H9 (cell line): ENCODE results near the gene PCDHA1. TPM values are rescaled to one million over a fixed set of nuclear protein-coding genes. Genes with fewer than 3 reads are reported as not detected.
A peak's percentile ranks its signal among the peaks of the same experiment; 100 is the strongest.

Experiments
- DNase-seq: peaks from one replicate; pipeline ENCODE4 v3.0.0-alpha.2; 2017
- H2AFZ ChIP-seq: one replicate; pipeline ENCODE4 v1.6.1; 2013; ENCODE audit warnings: mild to moderate bottlenecking, low read length, control low read depth, moderate library complexity
- H2AK5ac ChIP-seq: 2 replicates; pipeline ENCODE4 v1.6.1; 2013; ENCODE audit warnings: low read length, control low read depth, mixed read lengths; ENCODE audit not compliant: insufficient read length
- H2BK120ac ChIP-seq: one replicate; pipeline ENCODE4 v1.6.1; 2013; ENCODE audit warnings: low read depth, mild to moderate bottlenecking, low read length, control low read depth, inconsistent platforms; ENCODE audit not compliant: poor library complexity, severe bottlenecking
- H2BK12ac ChIP-seq: 2 replicates; pipeline ENCODE4 v1.6.1; 2013; ENCODE audit warnings: low read length, control low read depth, mixed read lengths, low read depth; ENCODE audit not compliant: insufficient read length
- H2BK15ac ChIP-seq: 2 replicates; pipeline ENCODE4 v1.6.1; 2013; ENCODE audit warnings: low read depth, low read length, control low read depth
- H2BK20ac ChIP-seq: one replicate; pipeline ENCODE4 v1.6.1; 2013; ENCODE audit warnings: low read depth, mild to moderate bottlenecking, low read length, control low read depth, inconsistent platforms; ENCODE audit not compliant: poor library complexity, severe bottlenecking
- H2BK5ac ChIP-seq: 2 replicates; pipeline ENCODE4 v1.6.1; 2013; ENCODE audit warnings: low read length, control low read depth, mixed read lengths; ENCODE audit not compliant: insufficient read length
- H3K14ac ChIP-seq: 2 replicates; pipeline ENCODE4 v1.6.1; 2013; ENCODE audit warnings: low read length, control low read depth; ENCODE audit not compliant: insufficient read depth
- H3K18ac ChIP-seq: 2 replicates; pipeline ENCODE4 v1.6.1; 2013; ENCODE audit warnings: low read depth, mild to moderate bottlenecking, mixed read lengths, low read length, control low read depth; ENCODE audit not compliant: insufficient read length
- H3K23ac ChIP-seq: 2 replicates; pipeline ENCODE4 v1.6.1; 2013; ENCODE audit warnings: low read length, control low read depth, mixed read lengths, low read depth; ENCODE audit not compliant: insufficient read length
- H3K23me2 ChIP-seq: 2 replicates; pipeline ENCODE4 v1.6.1; 2013; ENCODE audit warnings: low read depth, mild to moderate bottlenecking, mixed read lengths, low read length, control low read depth; ENCODE audit not compliant: insufficient read length, poor library complexity, severe bottlenecking
- H3K27ac ChIP-seq: 2 replicates; pipeline ENCODE4 v1.5.1; 2013; ENCODE audit warnings: low read length, control low read depth, mixed read lengths, low read depth; ENCODE audit not compliant: insufficient read length
- H3K27me3 ChIP-seq: 2 replicates; pipeline ENCODE4 v1.6.1; 2013; ENCODE audit warnings: low read length, control low read depth, inconsistent platforms; ENCODE audit not compliant: insufficient read depth
- H3K4ac ChIP-seq: 2 replicates; pipeline ENCODE4 v1.6.1; 2013; ENCODE audit warnings: low read depth, mild to moderate bottlenecking, control low read depth, inconsistent platforms, low read length, moderate library complexity
- H3K4me1 ChIP-seq: 2 replicates; pipeline ENCODE4 v1.6.1; 2013; ENCODE audit warnings: low read length, control low read depth, inconsistent platforms; ENCODE audit not compliant: insufficient read depth
- H3K4me2 ChIP-seq: 2 replicates; pipeline ENCODE4 v1.6.1; 2013; ENCODE audit warnings: low read length, control low read depth, mixed read lengths; ENCODE audit not compliant: insufficient read length, insufficient read depth
- H3K56ac ChIP-seq: 2 replicates; pipeline ENCODE4 v1.6.1; 2013; ENCODE audit warnings: low read depth, mild to moderate bottlenecking, mixed read lengths, low read length, control low read depth; ENCODE audit not compliant: insufficient read length
- H3K79me1 ChIP-seq: 2 replicates; pipeline ENCODE4 v1.6.1; 2013; ENCODE audit warnings: low read depth, mild to moderate bottlenecking, moderate library complexity, low read length, control low read depth, inconsistent platforms; ENCODE audit not compliant: insufficient read depth, poor library complexity, severe bottlenecking
- H3K79me2 ChIP-seq: 2 replicates; pipeline ENCODE4 v1.6.1; 2013; ENCODE audit warnings: low read length, control low read depth, inconsistent platforms; ENCODE audit not compliant: insufficient read depth
- H3K9ac ChIP-seq: 2 replicates; pipeline ENCODE4 v1.6.1; 2013; ENCODE audit warnings: low read length, control low read depth, mixed read lengths; ENCODE audit not compliant: insufficient read length; ENCODE audit errors: extremely low read depth
- H3K9me3 ChIP-seq: one replicate; pipeline ENCODE4 v1.6.1; 2013; ENCODE audit warnings: low read depth, low read length, inconsistent platforms; ENCODE audit not compliant: control insufficient read depth
- H3T11ph ChIP-seq: one replicate; pipeline ENCODE4 v1.6.1; 2013; ENCODE audit warnings: mild to moderate bottlenecking, low read length, control low read depth, inconsistent platforms
- H4K20me1 ChIP-seq: one replicate; pipeline ENCODE4 v1.6.1; 2013; ENCODE audit not compliant: control insufficient read depth, insufficient read length, insufficient read depth
- H4K5ac ChIP-seq: 2 replicates; pipeline ENCODE4 v1.6.1; 2013; ENCODE audit warnings: low read depth, mild to moderate bottlenecking, mixed read lengths, low read length, control low read depth; ENCODE audit not compliant: insufficient read length
- H4K8ac ChIP-seq: replicated peaks from 2 replicates; pipeline ENCODE4 v1.6.1; 2013; ENCODE audit warnings: low read length, control low read depth, mixed read lengths, low read depth; ENCODE audit not compliant: insufficient read length
- H4K91ac ChIP-seq: 2 replicates; pipeline ENCODE4 v1.6.1; 2013; ENCODE audit warnings: low read depth, mild to moderate bottlenecking, moderate library complexity, mixed read lengths, low read length, control low read depth; ENCODE audit not compliant: insufficient read length
- H3K27ac Mint-ChIP-seq, 3 experiments: 2 replicates in 2 of 3; 3 replicates in 1 of 3; pipeline ENCODE4 v1.8.0; 2020 to 2021; ENCODE audit warnings: mixed read lengths in 3 of 3, mild to moderate bottlenecking in 1 of 3, moderate library complexity in 1 of 3
- H3K27me3 Mint-ChIP-seq: 2 replicates; pipeline ENCODE4 v1.8.0; 2021; ENCODE audit warnings: low read depth, mild to moderate bottlenecking, moderate library complexity, mixed read lengths
- H3K36me3 Mint-ChIP-seq, 3 experiments: 2 replicates in 2 of 3; 3 replicates in 1 of 3; pipeline ENCODE4 v1.8.0; 2020 to 2021; ENCODE audit warnings: low read depth in 3 of 3, mixed read lengths in 3 of 3; ENCODE audit not compliant: insufficient read depth in 1 of 3
- H3K4me1 Mint-ChIP-seq, 2 experiments: 2 replicates each; pipeline ENCODE4 v1.8.0; 2020; ENCODE audit warnings: mixed read lengths in 2 of 2
- H3K4me3 Mint-ChIP-seq, 2 experiments: 2 replicates in 1 of 2; 3 replicates in 1 of 2; pipeline ENCODE4 v1.8.0; 2020 to 2021; ENCODE audit warnings: mild to moderate bottlenecking in 2 of 2, mixed read lengths in 2 of 2, moderate library complexity in 1 of 2
- H3K9me3 Mint-ChIP-seq, 2 experiments: 2 replicates in 1 of 2; 3 replicates in 1 of 2; pipeline ENCODE4 v1.8.0; 2020; ENCODE audit warnings: mild to moderate bottlenecking in 2 of 2, mixed read lengths in 2 of 2, moderate library complexity in 1 of 2
- CTCF ChIP-seq: fragments of 200-600 bp; sonication (generic); conservative IDR thresholded peaks from 3 replicates; pipeline ENCODE4 v1.8.0; 2021; ENCODE audit warnings: antibody characterized with exemption, mild to moderate bottlenecking
- WGBS: extraction: QIAGEN DNeasy Blood & Tissue Kit; methylation state at CpG from one replicate; pipeline ENCODE4 v1.1.7; 2013; ENCODE audit warnings: missing lambda C conversion rate, low lambda C conversion rate, mixed read lengths; ENCODE audit not compliant: insufficient read length; ENCODE audit errors: extremely low coverage; 5-methylcytosine and 5-hydroxymethylcytosine counted together
- total RNA-seq: library from RNA; stranded (reverse); gene quantifications from 2 replicates; pipeline ENCODE4 v1.2.1, GENCODE V29; 2021

The PCDHA1 gene
- total RNA-seq, 1 experiment from 2014 or later: 0.61 TPM

GRCh38 chr5:140978260-140978659, 192.3 kb downstream of the PCDHA1 start:
- H3K23me2 ChIP-seq: no peaks in the 10 kb centered on the region
- Mint-ChIP-seq H3K36me3 (0 out of 7 replicates have a peak, but pooled peaks cover 0 to 1% (median 0%) of the 10 kb centered on the region in 3 experiments), H3K4me3 (no peak overlapping the region), H3K4me1 (peaks cover 19 to 23% of the 10 kb centered on the region in 2 experiments), H3K9me3 (no peaks in the 10 kb centered on the region), H3K27ac (peak overlapping the region in 2 of 3 experiments; percentile 28 to 56; a peak in 3 of 7 replicates), H3K27me3 (no peaks in the 10 kb centered on the region)
- H3K27me3 ChIP-seq: no peaks in the 10 kb centered on the region
- H3K56ac ChIP-seq: no peak overlapping the region
- H2BK12ac ChIP-seq: no peak overlapping the region
- H2BK20ac ChIP-seq: no peak overlapping the region
- H4K20me1 ChIP-seq: no peaks in the 10 kb centered on the region
- H4K8ac ChIP-seq: no peak overlapping the region
- no CpG with 5 or more reads among the region's 2 CpGs for WGBS
- H3K79me1 ChIP-seq: no peaks in the 10 kb centered on the region
- no peak overlapping the region for H3K27ac ChIP-seq
- no peak for TF ChIP-seq CTCF
- H2BK5ac ChIP-seq: no peak overlapping the region
- H3K4ac ChIP-seq: no peak overlapping the region
- no peaks in the 10 kb centered on the region for H3K79me2 ChIP-seq
- H4K91ac ChIP-seq: no peak overlapping the region
- peaks cover 9% of the 10 kb centered on the region; the same call in 1 of the 2 replicates for H3K4me1 ChIP-seq
- no peak overlapping the region for H2AK5ac ChIP-seq
- no peak overlapping the region for H3K14ac ChIP-seq
- H2BK15ac ChIP-seq: no peak overlapping the region
- no peak overlapping the region for H3K23ac ChIP-seq
- H2AFZ ChIP-seq: no peak overlapping the region
- H3K9me3 ChIP-seq: no peaks in the 10 kb centered on the region
- H3K4me2 ChIP-seq: no peak overlapping the region
- no peak overlapping the region for H3K18ac ChIP-seq
- H3T11ph ChIP-seq: no peak overlapping the region
- H2BK120ac ChIP-seq: no peak overlapping the region
- no peak for DNase-seq
- peak overlapping the region; percentile 1 for H3K9ac ChIP-seq
- H4K5ac ChIP-seq: no peak overlapping the region
